Brain pericyte (primary cell): ENCODE data around the gene ENDOG.
A peak's percentile ranks its signal among the peaks of the same experiment; 100 is the strongest.
"Not testable (repeated sequence)": the region's sequence is repeated elsewhere in the genome, so short reads cannot be mapped to it uniquely, and the experiment has no call there.

ENCODE experiments used
- DNase-seq: peaks from one replicate; pipeline ENCODE4 v3.0.0-alpha.2; 2012; ENCODE audit warnings: low read depth, low spot score

Gene ENDOG

DNA sequence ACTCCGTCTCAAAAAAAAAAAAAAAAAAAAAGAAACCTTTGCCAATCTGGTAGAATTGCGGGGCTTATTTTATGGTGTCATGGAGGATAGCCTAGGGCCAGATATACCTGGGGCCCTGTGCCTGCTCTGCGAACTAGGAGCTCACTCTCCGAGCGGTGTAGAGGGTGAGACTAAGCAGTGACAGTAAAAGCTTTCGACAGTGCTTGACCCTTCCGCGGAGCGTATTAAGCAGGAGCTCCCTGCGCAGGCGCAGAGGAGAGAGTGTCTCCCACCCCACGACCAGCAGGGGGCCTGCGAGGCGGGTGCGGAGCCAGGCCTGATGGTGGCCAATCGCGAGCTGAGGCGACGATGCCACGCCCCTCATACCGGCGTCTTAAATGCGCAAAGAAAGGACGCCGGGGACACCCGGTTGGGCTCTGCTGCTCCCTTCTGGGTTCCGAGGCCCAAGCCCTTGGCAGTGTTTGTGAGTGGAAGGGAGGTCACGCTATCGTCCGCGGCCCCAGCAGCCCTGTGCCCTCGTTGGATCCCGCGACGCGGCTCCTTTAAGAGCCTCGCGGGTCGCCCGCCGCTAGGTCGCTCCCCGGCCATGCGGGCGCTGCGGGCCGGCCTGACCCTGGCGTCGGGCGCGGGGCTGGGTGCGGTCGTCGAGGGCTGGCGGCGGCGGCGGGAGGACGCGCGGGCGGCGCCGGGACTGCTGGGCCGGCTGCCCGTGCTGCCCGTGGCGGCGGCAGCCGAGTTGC is at the start of gene ENDOG:
TSS of gene ENDOG (plus strand) at position 402 of the 740 bp plus-strand sequence. CDS start at position 587, 185 bp downstream.
- peak; percentile 92 for DNase-seq

- DNase-seq: no peak
Observed at GRCh38 chr9:128768606-128769005, 49.7 kb upstream of the ENDOG start.

DNA sequence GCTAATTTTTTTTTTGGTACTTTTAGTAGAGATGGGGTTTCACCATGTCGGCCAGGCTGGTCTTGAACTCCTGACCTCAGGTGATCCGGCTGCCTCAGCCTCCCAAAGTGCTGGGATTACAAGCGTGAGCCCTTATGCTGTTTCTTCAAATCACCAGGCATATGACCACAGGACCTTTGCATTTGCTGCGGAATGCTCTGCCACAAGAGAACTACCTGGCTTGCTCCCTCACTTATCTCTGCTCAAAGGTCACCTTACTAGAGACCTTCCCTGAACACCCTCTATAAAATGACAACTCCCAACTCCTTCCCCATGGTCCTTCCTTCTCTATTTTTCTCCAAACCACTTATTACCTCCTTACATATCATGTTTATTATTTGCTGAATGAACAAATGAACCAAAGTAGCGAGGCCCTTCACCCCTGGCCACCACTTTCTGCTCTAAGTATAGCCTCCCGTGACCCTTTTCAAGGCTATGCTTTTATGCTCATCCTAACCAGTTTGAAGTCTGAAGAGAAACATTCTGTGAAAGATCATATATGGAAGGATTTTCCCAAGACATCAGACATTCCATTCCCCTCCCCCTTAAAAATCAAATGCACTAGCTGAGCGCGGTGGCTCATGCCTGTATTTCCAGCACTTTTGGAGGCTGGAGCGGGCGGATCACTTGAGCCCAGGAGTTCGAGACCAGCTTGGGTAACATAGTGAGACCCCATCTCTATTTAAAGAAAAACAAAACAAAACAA is 47.8 kb upstream of the ENDOG start:
- DNase-seq: no peak

DNA sequence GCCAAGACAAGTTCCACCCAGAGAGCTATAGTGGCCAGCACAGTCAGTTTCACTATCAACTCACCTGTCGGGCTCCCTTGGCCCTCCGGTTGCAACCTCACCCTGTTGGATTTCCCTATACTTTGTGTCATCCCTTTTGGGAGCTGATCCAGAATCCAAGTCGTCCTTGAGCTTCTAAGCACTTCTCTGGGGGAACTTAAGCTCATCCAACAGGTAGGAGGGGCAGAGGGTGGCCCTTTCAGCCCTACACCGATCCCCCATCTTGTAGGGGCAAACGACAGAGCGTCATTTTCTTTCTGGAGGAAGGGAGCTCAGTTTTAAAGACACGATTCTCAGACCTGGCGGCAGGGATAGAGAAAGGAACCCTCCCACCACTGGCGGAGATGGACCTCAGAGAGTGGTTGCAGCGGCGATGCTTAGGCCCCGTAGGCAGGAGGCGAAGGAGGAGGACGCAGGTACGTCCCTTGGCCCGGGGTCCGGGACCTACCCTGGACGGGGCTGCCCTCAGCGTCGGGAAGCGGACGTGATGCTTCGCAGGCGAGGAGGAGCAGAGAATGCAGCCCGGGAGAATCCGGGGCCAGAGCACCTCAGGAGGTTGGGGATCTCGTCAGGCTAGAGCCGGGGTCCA is 47.1 kb upstream of the ENDOG start:
- no peak for DNase-seq

DNA sequence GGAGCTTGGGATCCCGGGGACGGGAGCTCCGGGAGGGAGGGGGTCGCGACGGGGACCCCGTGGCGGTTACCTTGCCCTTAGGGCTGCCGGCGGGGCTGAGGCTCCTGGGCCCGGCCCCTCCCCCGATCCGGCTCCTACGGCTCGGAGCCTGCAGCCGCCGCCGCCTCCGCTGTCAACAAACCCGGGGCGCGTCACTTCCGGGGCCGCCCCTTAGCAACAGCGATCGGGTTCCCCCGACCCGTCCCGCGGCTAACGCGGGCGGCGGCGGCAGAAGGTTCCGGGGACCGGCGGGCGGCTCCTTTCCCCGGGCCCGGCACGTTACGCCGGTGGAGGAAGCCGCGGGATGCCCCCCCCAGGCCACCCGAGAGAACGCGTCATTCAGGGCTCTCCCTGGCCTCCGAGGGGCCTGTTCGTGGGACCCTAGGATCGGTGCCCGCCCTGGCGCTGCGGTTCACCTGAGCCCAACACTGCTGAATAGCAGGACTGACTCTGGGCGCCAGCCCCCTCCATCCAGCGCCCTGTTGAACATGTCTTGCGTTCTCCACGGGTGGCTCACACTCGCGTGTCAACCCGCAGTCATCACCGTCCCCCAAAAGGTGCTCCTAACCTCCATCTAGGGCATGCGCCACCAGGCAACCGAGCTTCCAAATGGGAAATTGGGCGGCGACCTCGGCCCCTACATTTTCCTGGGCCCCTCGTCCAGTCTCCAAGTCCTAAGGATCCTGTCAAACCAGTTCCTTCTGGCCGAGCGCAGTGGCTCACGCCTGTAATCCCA is 46.4 kb upstream of the ENDOG start, which contains the start of gene ZER1:
TSS of gene ZER1 (minus strand) at position 183 of the 775 bp plus-strand sequence. CDS start 16,362 bp downstream, outside the sequence.
- DNase-seq: peak; percentile 32

GRCh38 chr9:128773049-128773448 is 45.3 kb upstream of the ENDOG start:
- no peak for DNase-seq

GRCh38 chr9:128774804-128775203 is 43.5 kb upstream of the ENDOG start:
- no peak for DNase-seq

- not testable (repeated sequence) for DNase-seq
Observed at GRCh38 chr9:128780093-128780492, 38.2 kb upstream of the ENDOG start.

DNA sequence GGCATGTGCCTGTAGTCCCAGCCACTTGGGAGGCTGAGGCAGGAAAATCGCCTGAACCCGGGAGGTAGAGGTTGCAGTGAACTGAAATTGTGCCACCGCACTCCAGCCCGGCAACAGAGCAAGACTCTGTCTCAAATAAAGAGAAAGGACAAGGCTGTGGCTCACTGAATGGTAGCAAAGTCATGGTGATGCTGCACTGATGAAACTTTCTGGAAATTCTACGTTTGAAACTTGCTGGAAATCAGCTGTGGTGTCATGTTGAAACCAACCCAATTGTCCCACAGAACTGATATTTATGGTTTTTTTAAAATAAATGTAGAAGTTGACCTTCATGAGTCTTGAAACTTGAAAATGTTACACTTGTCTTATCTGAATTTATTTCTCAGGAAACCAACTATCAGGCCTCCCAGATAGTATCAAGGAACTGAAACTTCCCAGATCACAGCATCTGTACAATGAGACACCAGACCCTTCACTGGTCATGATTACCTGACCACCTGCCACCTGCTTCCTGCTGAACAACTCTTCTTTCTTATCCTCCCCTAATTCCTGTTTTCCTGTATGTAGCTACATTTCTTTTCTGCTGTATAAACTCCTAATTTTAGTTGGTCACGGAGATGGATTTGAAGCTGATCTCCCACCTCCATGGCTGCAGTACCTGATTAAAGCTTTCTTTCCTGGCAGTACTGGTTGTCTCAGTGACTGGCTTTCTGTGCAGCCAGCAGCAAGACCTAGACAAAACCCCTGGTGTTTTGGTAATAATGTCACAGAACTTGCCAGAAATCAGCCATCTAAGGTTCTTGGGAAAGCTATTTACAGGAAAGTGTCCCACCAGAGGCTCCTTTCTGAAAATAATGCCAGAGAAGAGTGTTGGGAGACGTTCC is 36.9 kb upstream of the ENDOG start:
- no peak for DNase-seq

- DNase-seq: no peak
Observed at GRCh38 chr9:128782669-128783068, 35.6 kb upstream of the ENDOG start.

DNA sequence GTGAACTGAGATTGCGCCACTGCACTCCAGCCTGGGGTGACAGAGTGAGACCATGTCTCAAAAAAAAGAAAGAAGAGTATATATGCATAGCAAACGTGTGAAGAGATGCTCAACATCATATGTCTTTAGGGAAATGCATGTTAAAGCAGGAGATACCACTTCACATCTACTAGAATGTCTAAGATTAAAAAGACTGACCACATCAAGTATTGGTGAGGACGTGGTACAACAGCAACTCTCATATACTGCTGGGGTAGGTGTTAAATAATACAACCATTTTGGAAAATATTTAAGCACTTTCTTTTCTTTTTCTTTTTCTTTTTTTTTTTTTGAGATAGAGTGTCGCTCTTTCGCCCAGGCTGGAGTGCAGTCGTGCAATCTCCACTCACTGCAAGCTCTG is 32.9 kb upstream of the ENDOG start:
- DNase-seq: no peak

GRCh38 chr9:128786681-128787601 is 31.4 kb upstream of the ENDOG start, which contains the start of gene TBC1D13:
TSS of gene TBC1D13 (plus strand) at chr9:128787253. CDS start at chr9:128787354, 101 bp downstream.
- peak; percentile 29 for DNase-seq

- DNase-seq: no peak
Observed at GRCh38 chr9:128787659-128788058, 30.6 kb upstream of the ENDOG start.

GRCh38 chr9:128788445-128788844 is 29.9 kb upstream of the ENDOG start:
- DNase-seq: no peak

GRCh38 chr9:128790536-128790935 is 27.8 kb upstream of the ENDOG start:
- no peak for DNase-seq

- no peak for DNase-seq
Observed at GRCh38 chr9:128792134-128792533, 26.2 kb upstream of the ENDOG start.

- DNase-seq: no peak
Observed at GRCh38 chr9:128792978-128793686, 25.2 kb upstream of the ENDOG start.

- DNase-seq: not testable (repeated sequence)
Observed at GRCh38 chr9:128794961-128795360, 23.3 kb upstream of the ENDOG start.

- no peak for DNase-seq
Observed at GRCh38 chr9:128798896-128799295, 19.4 kb upstream of the ENDOG start.
